ENCODE measurements around the gene CHST12. TPM values are rescaled to one million over a fixed set of nuclear protein-coding genes. Genes with fewer than 3 reads are reported as not detected.

Gene CHST12
- total RNA-seq, 1 experiment from 2014 or later, result 9.9 TPM

GRCh38 chr7:2373124-2373556, 30.3 kb upstream of the CHST12 start:
- Mint-ChIP-seq H3K27ac (ENCODE audit: low read depth, unreplicated experiment) (no peak overlapping the region), H3K4me3 (ENCODE audit: unreplicated experiment) (no peak overlapping the region), H3K36me3 (ENCODE audit: insufficient read depth, unreplicated experiment) (peaks cover 98% of the 10 kb centered on the region), H3K4me1 (ENCODE audit: insufficient read depth, unreplicated experiment) (peaks cover 11% of the 10 kb centered on the region), H3K9me3 (ENCODE audit: unreplicated experiment) (no peaks in the 10 kb centered on the region), H3K27me3 (ENCODE audit: insufficient read depth, unreplicated experiment) (no peaks in the 10 kb centered on the region)
- ChIA-PET POLR2A (no interaction called here), CTCF (interaction anchor here (1.1 kb wide), 1 partner anchor 9 kb away, joined by 3 read pairs; no protein-coding TSS in a partner anchor)
- no peak for TF ChIP-seq CTCF (IDR thresholded peaks at IDR 0.05; ENCODE audit: unreplicated experiment)
- intact Hi-C loops (cut with micrococcal nuclease), result no loop called here
- peak; percentile 82 for DNase-seq (ENCODE audit: unreplicated experiment)
- BruUV-seq (replicated peaks), result no TSS peak

- no peak for TF ChIP-seq CTCF (IDR thresholded peaks at IDR 0.05; ENCODE audit: unreplicated experiment)
- Mint-ChIP-seq H3K27me3 (ENCODE audit: insufficient read depth, unreplicated experiment) (no peaks in the 10 kb centered on the region), H3K36me3 (ENCODE audit: insufficient read depth, unreplicated experiment) (peaks cover 98% of the 10 kb centered on the region), H3K27ac (ENCODE audit: low read depth, unreplicated experiment) (no peak overlapping the region), H3K9me3 (ENCODE audit: unreplicated experiment) (no peaks in the 10 kb centered on the region), H3K4me3 (ENCODE audit: unreplicated experiment) (no peak overlapping the region), H3K4me1 (ENCODE audit: insufficient read depth, unreplicated experiment) (peaks cover 15% of the 10 kb centered on the region)
- ChIA-PET CTCF (interaction anchor here (0.7 to 1.1 kb wide), 2 partner anchors 9 to 95 kb away, joined by 3 to 4 read pairs; no protein-coding TSS in a partner anchor), POLR2A (no interaction called here)
- no peak for DNase-seq (ENCODE audit: unreplicated experiment)
- intact Hi-C loops (cut with micrococcal nuclease), result no loop called here
- no TSS peak for BruUV-seq (replicated peaks)
These were observed 29.8 kb upstream of the CHST12 start for GRCh38 chr7:2373646-2374045.

GRCh38 chr7:2374401-2374800, 29.0 kb upstream of the CHST12 start:
- Mint-ChIP-seq H3K27ac (ENCODE audit: low read depth, unreplicated experiment) (no peak overlapping the region), H3K36me3 (ENCODE audit: insufficient read depth, unreplicated experiment) (peaks cover 98% of the 10 kb centered on the region), H3K9me3 (ENCODE audit: unreplicated experiment) (no peaks in the 10 kb centered on the region), H3K27me3 (ENCODE audit: insufficient read depth, unreplicated experiment) (no peaks in the 10 kb centered on the region), H3K4me1 (ENCODE audit: insufficient read depth, unreplicated experiment) (peaks cover 15% of the 10 kb centered on the region), H3K4me3 (ENCODE audit: unreplicated experiment) (no peak overlapping the region)
- intact Hi-C loops (cut with micrococcal nuclease), result no loop called here
- POLR2A ChIA-PET, result no interaction called here
- no peak for TF ChIP-seq CTCF (IDR thresholded peaks at IDR 0.05; ENCODE audit: unreplicated experiment)
- no TSS peak for BruUV-seq (replicated peaks)
- CTCF ChIA-PET, result interaction anchor here (0.7 kb wide), 1 partner anchor 94 kb away, joined by 4 read pairs; no protein-coding TSS in a partner anchor
- DNase-seq (ENCODE audit: unreplicated experiment), result no peak

- H3K4me3 Mint-ChIP-seq (ENCODE audit: unreplicated experiment), result no peak overlapping the region
- POLR2A ChIA-PET, result interaction anchor here (0.6 to 1.6 kb wide), 2 partner anchors 21 to 202 kb away, joined by 3 to 5 read pairs; no protein-coding TSS in a partner anchor
- CTCF ChIA-PET, result no interaction called here
- intact Hi-C loops (cut with micrococcal nuclease), result no loop called here
- H3K27ac Mint-ChIP-seq (ENCODE audit: low read depth, unreplicated experiment), result no peak overlapping the region
- H3K4me1 Mint-ChIP-seq (ENCODE audit: insufficient read depth, unreplicated experiment), result peaks cover 15% of the 10 kb centered on the region
- DNase-seq (ENCODE audit: unreplicated experiment), result no peak
- TF ChIP-seq CTCF (IDR thresholded peaks at IDR 0.05; ENCODE audit: unreplicated experiment), result no peak
- no peaks in the 10 kb centered on the region for H3K27me3 Mint-ChIP-seq (ENCODE audit: insufficient read depth, unreplicated experiment)
- BruUV-seq (replicated peaks), result no TSS peak
- H3K9me3 Mint-ChIP-seq (ENCODE audit: unreplicated experiment), result no peaks in the 10 kb centered on the region
- H3K36me3 Mint-ChIP-seq (ENCODE audit: insufficient read depth, unreplicated experiment), result peaks cover 98% of the 10 kb centered on the region
These were observed 28.3 kb upstream of the CHST12 start for GRCh38 chr7:2374830-2375728.

All from MCF 10A (cell line).